GM12801 (cell line): ENCODE results near the gene OPTC.

Experiments
- CTCF ChIP-seq: IDR thresholded peaks from one replicate; pipeline ENCODE4 v1.5.1; 2011; ENCODE audit warnings: control low read depth; ENCODE audit not compliant: insufficient read length; ENCODE audit errors: extremely low read depth

OPTC gene

DNA sequence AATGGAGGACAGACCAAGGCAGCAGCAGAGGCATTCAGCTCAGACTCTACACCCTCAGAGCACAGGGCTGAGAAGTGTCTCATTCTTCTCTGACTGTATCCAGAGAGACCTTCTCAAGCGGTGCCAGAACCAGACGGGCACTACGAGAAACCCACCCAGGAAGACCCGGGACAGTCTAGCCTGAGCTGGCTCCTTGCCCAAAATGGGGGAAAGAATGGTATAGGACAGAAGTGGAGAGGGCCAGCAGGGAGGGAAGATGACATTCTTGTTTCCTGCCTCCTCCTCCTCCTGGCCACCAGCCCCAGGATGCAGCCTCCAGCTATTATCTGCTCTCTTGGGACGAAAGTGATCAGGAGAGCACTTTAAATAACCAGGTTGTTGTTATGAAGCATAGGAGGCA is 40.9 kb upstream of the OPTC start:
- no peak for TF ChIP-seq CTCF

- no peak for TF ChIP-seq CTCF
Observed at GRCh38 chr1:203453616-203454015, 40.3 kb upstream of the OPTC start.

GRCh38 chr1:203454986-203455471 is 38.9 kb upstream of the OPTC start:
- no peak for TF ChIP-seq CTCF

DNA sequence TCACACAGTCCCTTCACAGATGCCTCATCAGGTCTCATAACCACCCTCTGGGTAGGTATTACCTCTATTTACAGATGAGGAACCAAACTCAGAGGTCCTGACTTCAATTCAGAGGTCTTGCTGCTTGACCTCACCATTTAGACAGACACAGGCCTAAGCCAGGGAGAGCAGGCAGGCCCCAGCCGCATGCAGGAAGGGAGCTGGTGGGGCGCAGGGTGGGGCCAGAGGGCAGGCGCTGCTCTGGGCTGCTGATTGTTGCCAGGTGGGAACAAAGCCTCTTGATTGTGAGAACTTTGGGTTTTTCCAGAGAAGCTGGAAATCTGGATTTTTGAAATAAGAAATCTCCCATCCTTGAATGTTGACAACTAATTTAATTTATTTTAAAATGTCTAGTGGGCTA is 38.2 kb upstream of the OPTC start:
- TF ChIP-seq CTCF: no peak

DNA sequence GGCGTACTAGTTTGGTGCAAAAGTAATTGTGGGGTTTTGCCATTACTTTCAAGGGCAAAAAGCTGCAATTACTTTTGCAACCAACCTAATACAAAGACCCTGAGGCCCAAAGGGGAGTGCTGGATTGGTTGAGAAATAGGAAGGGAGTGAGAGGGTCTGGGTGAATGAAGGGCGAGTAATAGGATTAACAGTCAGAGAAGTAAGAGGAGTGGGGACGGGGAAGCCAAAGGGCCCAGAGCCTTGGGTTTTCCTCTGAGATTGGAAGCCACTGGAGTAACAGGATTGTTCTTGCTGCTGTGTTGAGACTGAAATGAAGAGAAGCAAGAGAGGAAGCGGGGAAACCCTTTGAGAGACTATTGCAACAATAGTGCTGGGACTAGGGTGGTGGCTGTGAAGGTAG is 37.4 kb upstream of the OPTC start:
- no peak for TF ChIP-seq CTCF

DNA sequence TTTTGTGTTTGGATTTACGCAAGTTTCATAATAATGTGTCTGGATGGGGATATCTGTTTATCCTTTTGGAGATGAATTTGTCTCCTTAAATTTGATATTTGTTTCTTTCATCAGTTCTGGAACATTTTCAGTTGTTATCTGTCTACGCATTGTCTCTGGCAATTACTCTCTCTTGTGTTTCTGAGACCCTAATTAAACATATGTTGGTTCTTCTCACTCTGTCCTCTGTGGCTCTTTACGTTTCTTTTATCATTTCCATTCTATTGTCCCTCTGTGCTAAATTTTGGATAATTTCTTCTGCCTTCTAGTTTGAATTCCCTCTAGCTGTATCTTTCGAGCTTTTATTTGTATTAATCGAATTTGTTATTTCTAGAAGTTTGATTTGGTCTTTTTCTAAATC is 35.9 kb upstream of the OPTC start:
- no peak for TF ChIP-seq CTCF

GRCh38 chr1:203459671-203460201 is 34.2 kb upstream of the OPTC start:
- no peak for TF ChIP-seq CTCF
